Activated T-cell treated with anti-CD3 and anti-CD28 coated beads, Interleukin-2, amount 50 U/mL, for 24 hours (primary cell): ENCODE data around the gene SORL1-AS1.

ENCODE experiments used
- DNase-seq: peaks from one replicate; pipeline ENCODE4 v3.0.0-alpha.2; 2020
- H3K27ac Mint-ChIP-seq: 2 replicates; pipeline ENCODE4 v1.8.0; 2020; ENCODE audit warnings: mild to moderate bottlenecking, mixed read lengths
- H3K27me3 Mint-ChIP-seq: 2 replicates; pipeline ENCODE4 v1.8.0; 2020; ENCODE audit warnings: mixed read lengths
- H3K36me3 Mint-ChIP-seq: 2 replicates; pipeline ENCODE4 v1.8.0; 2020; ENCODE audit warnings: low read depth, mixed read lengths
- H3K4me1 Mint-ChIP-seq: 2 replicates; pipeline ENCODE4 v1.8.0; 2020; ENCODE audit warnings: low read depth, mixed read lengths
- H3K4me3 Mint-ChIP-seq: 2 replicates; pipeline ENCODE4 v1.8.0; 2020; ENCODE audit warnings: mild to moderate bottlenecking, moderate library complexity, mixed read lengths
- H3K9me3 Mint-ChIP-seq: 2 replicates; pipeline ENCODE4 v1.8.0; 2020; ENCODE audit warnings: mixed read lengths

The SORL1-AS1 gene

DNA sequence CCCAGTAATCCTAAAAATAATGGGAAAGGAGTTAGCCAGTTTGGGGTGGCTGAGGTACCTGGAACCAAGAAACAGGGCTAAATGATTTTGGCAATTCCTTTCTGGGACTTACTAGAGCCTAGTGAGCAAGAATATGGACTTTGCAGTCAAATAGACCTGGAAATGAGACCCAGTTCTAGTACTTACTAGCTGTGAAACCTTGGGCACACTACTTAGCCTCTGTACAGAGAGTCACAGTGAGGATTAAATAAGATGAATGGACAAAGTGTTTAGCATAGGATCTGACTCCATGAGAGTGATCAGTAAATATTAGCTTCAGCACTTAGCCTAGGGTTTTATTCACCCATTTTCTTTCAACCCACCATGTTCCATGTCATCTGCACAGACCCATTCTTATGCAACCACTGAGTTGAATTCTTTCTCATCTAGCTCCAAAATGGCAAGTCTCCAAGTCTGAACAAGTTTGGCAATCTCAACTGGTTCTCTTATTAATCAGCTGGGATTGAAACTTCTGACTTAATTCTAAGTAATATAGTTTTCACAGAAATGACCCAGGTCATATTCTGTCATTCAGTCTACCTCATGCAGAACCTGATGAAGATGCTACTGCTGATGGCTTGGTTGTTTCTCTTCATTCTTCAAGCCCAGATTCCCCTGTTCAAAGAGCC lies 15.6 kb downstream of the SORL1-AS1 start:
- DNase-seq, result no peak
- no peaks in the 10 kb centered on the region for H3K36me3 Mint-ChIP-seq
- H3K4me3 Mint-ChIP-seq, result no peak overlapping the region
- peak overlapping the region; percentile 39 for H3K27ac Mint-ChIP-seq
- peaks cover 64% of the 10 kb centered on the region for H3K4me1 Mint-ChIP-seq
- H3K9me3 Mint-ChIP-seq, result no peaks in the 10 kb centered on the region
- H3K27me3 Mint-ChIP-seq, result no peaks in the 10 kb centered on the region

- H3K9me3 Mint-ChIP-seq, result no peaks in the 10 kb centered on the region
- peaks cover 74% of the 10 kb centered on the region for H3K4me1 Mint-ChIP-seq
- no peak overlapping the region for H3K27ac Mint-ChIP-seq
- no peak for DNase-seq
- no peaks in the 10 kb centered on the region for H3K27me3 Mint-ChIP-seq
- H3K36me3 Mint-ChIP-seq, result no peaks in the 10 kb centered on the region
- no peak overlapping the region for H3K4me3 Mint-ChIP-seq
Measured at GRCh38 chr11:121435551-121436511, 16.9 kb downstream of the SORL1-AS1 start.

DNA sequence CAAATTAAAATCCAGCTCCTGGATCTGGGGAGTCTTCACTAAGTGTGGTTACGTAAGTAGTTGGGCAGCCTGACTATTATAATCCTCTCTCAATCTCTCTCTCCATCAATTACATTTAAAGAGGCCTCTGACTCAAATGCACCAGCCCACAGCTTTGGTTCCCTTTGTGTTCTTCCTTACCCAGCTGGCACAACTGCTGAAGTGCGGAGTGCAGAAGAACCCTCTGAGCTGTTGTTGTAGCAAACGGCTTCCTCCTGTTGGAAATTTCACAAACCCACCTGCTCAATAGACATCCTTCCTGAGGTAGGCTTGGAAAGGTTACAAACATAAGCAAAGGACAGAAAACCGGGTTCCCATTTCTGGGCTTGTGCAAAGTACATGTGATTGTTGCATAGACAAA lies 17.6 kb downstream of the SORL1-AS1 start:
- Mint-ChIP-seq H3K4me3 (no peak overlapping the region), H3K36me3 (no peaks in the 10 kb centered on the region), H3K27me3 (no peaks in the 10 kb centered on the region), H3K27ac (no peak overlapping the region), H3K4me1 (peaks cover 72% of the 10 kb centered on the region), H3K9me3 (no peaks in the 10 kb centered on the region)
- no peak for DNase-seq

GRCh38 chr11:121431820-121432526 lies 20.8 kb downstream of the SORL1-AS1 start:
- Mint-ChIP-seq H3K27me3 (no peaks in the 10 kb centered on the region), H3K4me3 (peak overlapping the region; percentile 1), H3K27ac (peak overlapping the region; percentile 88), H3K36me3 (no peaks in the 10 kb centered on the region), H3K4me1 (peaks cover 60% of the 10 kb centered on the region), H3K9me3 (no peaks in the 10 kb centered on the region)
- no peak for DNase-seq

DNA sequence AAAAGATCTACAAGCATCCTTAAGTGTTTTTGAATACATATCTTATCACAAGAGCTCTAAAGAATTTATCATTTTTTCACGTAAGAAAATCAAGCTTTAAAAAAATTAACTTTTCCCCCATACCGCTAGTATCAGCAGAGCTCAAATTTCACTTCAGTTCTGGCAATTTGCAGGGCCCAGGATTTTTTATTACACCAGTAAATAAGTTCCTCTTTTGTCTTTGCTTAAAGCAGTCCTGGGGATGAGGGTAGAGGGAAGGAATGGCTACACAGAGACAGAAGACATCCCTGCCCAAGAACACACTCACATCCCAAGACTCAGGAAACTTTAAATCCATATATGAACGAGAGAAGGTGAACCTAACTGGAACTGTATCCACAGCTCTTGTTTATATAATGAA lies 23.2 kb downstream of the SORL1-AS1 start:
- Mint-ChIP-seq H3K36me3 (no peaks in the 10 kb centered on the region), H3K27me3 (no peaks in the 10 kb centered on the region), H3K4me1 (peaks cover 47% of the 10 kb centered on the region), H3K9me3 (peaks cover 3% of the 10 kb centered on the region), H3K27ac (no peak overlapping the region), H3K4me3 (no peak overlapping the region)
- DNase-seq, result no peak

DNA sequence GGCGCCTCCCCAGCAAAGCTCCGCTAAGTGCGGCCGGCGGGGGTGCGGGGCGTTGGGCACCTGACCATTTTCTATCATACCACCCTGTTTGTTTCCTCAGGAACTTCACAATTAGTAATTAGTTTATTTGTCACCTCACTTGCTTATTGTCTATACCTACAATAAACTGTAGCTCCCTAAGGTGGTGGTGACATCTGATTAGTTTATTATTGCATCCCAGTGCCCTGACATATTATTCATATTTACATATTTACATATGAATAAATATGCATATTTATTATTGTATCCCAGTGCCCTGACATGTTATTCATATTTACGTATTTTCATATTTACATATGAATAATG lies 25.4 kb downstream of the SORL1-AS1 start:
- no peak for DNase-seq
- Mint-ChIP-seq H3K36me3 (no peaks in the 10 kb centered on the region), H3K9me3 (peaks cover 3% of the 10 kb centered on the region), H3K4me1 (peaks cover 61% of the 10 kb centered on the region), H3K27ac (no peak overlapping the region), H3K27me3 (no peaks in the 10 kb centered on the region), H3K4me3 (peak overlapping the region; percentile 34)

GRCh38 chr11:121426476-121427399 lies 26.0 kb downstream of the SORL1-AS1 start:
- Mint-ChIP-seq H3K27me3 (no peaks in the 10 kb centered on the region), H3K27ac (no peak overlapping the region), H3K4me3 (peak overlapping the region; percentile 64), H3K9me3 (peaks cover 3% of the 10 kb centered on the region), H3K36me3 (no peaks in the 10 kb centered on the region), H3K4me1 (peaks cover 60% of the 10 kb centered on the region)
- DNase-seq, result peak; percentile 76

DNA sequence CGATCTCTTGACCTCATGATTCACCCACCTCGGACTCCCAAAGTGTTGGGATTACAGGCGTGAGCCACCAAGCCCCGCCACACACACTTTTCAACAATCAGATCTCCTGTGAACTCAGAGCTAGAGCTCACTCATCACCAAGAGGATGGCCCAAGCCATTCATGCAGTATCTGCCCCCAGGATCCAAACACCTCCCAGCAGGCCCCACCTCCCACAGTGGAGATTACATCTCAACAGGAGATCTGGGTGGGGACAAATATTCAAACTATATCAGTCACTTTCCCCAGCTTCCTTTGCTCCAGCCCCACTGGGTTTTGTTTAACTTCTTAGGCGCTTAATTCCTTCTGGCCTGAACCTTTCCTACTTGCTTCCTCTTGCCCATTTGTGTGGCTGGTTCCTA lies 26.9 kb downstream of the SORL1-AS1 start:
- DNase-seq, result no peak
- H3K27me3 Mint-ChIP-seq, result no peaks in the 10 kb centered on the region
- H3K9me3 Mint-ChIP-seq, result peaks cover 3% of the 10 kb centered on the region
- no peak overlapping the region for H3K27ac Mint-ChIP-seq
- no peak overlapping the region for H3K4me3 Mint-ChIP-seq
- peaks cover 61% of the 10 kb centered on the region for H3K4me1 Mint-ChIP-seq
- H3K36me3 Mint-ChIP-seq, result no peaks in the 10 kb centered on the region

- Mint-ChIP-seq H3K27ac (no peak overlapping the region), H3K9me3 (peaks cover 3% of the 10 kb centered on the region), H3K4me3 (no peak overlapping the region), H3K36me3 (no peaks in the 10 kb centered on the region), H3K4me1 (peaks cover 77% of the 10 kb centered on the region), H3K27me3 (no peaks in the 10 kb centered on the region)
- DNase-seq, result no peak
Measured at GRCh38 chr11:121422675-121423074, 30.1 kb downstream of the SORL1-AS1 start.

- H3K27ac Mint-ChIP-seq, result no peak overlapping the region
- peaks cover 3% of the 10 kb centered on the region for H3K9me3 Mint-ChIP-seq
- H3K27me3 Mint-ChIP-seq, result no peaks in the 10 kb centered on the region
- no peaks in the 10 kb centered on the region for H3K36me3 Mint-ChIP-seq
- peaks cover 80% of the 10 kb centered on the region for H3K4me1 Mint-ChIP-seq
- no peak overlapping the region for H3K4me3 Mint-ChIP-seq
- no peak for DNase-seq
Measured at GRCh38 chr11:121421149-121421901, 31.4 kb downstream of the SORL1-AS1 start.

DNA sequence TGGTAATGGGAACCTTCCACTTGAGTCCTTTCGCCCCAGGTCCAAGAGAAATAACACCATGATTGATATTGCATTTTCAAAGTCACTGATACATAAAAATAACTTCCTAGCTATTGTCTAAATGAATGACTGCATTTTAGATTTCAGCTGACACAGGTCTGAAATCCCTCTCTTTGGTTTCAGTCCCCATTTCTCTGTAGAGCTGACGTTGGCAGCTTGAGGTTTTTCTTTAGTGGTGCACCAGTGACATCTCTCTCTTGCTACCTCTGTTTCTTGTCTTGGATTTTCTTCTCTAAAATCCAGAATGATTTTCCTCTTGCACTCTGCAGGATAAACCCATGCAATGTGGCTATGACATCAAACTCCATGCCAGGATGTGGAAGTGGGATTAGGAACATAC lies 32.4 kb downstream of the SORL1-AS1 start:
- Mint-ChIP-seq H3K4me1 (peaks cover 80% of the 10 kb centered on the region), H3K27me3 (no peaks in the 10 kb centered on the region), H3K27ac (no peak overlapping the region), H3K4me3 (peak overlapping the region; percentile 2), H3K36me3 (no peaks in the 10 kb centered on the region), H3K9me3 (peaks cover 3% of the 10 kb centered on the region)
- no peak for DNase-seq

DNA sequence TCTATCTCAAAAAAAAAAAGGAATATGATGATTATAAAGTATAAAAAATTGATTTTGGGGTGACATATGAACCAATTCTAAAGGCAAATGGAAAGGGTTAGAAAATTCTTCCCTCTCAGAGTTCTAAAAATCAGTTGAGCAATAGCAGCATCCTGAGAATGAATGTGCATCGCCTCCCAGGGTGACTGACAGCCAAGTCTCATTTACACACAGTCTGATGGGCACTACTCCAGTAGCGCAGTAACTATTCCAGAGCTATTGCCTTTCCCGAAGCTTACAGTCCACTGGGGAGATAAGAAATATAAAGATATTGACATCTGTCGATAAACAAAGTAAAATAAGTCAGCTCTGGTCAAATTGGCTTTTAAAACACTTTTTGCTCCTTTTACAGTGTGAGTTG lies 32.9 kb downstream of the SORL1-AS1 start:
- H3K4me3 Mint-ChIP-seq, result no peak overlapping the region
- no peaks in the 10 kb centered on the region for H3K9me3 Mint-ChIP-seq
- no peak overlapping the region for H3K27ac Mint-ChIP-seq
- H3K27me3 Mint-ChIP-seq, result no peaks in the 10 kb centered on the region
- H3K36me3 Mint-ChIP-seq, result no peaks in the 10 kb centered on the region
- no peak for DNase-seq
- peaks cover 83% of the 10 kb centered on the region for H3K4me1 Mint-ChIP-seq

DNA sequence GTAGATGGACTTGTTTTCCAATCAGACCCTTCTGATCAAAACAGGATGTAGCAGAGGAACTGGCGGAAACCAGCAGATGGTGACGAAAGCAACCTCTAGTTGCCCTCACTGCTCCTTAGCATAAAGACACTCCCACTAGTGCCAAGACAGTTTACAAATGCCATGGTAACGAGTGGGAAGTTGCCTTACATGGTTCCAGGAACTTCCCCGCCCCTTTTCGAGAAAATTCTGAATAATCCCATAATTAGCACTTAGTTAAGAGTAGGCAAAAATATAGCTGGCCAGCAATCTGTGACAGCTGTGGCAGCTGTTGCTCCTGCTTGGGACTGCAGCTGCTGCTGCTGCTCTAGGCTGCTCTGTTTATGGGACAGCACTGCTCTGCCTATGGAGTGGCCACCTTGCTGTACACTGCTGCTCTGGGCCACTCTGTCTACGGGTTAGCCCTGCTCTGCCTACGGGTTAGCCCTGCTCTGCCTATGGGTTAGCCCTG lies 34.1 kb downstream of the SORL1-AS1 start:
- Mint-ChIP-seq H3K36me3 (no peaks in the 10 kb centered on the region), H3K4me1 (peaks cover 74% of the 10 kb centered on the region), H3K4me3 (no peak overlapping the region), H3K9me3 (no peaks in the 10 kb centered on the region), H3K27ac (peak overlapping the region; percentile 30), H3K27me3 (no peaks in the 10 kb centered on the region)
- DNase-seq, result no peak
